K562 (cell line): Measurements from ENCODE around the gene SPIRE1. TPM values are rescaled to one million over a fixed set of nuclear protein-coding genes. Genes with fewer than 3 reads are reported as not detected.

Experiments used
- ATAC-seq: fragments of 200-7000 bp; cut with Tn5 transposase; 3 replicates; pipeline ENCODE4 v1.9.1; 2020; ENCODE audit warnings: moderate library complexity
- BruUV-seq: library from RNA; stranded (reverse); fragments of 400-500 nt; replicated peaks from 2 replicates; lab custom pipeline; 2021; lab: Mats Ljungman, UMichigan
- CTCF ChIA-PET: fragments of 300-600 bp; formaldehyde crosslinking; extraction: SDS; loops from one replicate; lab custom pipeline; 2021; ENCODE audit warnings: low intra/inter-chr PET ratio; lab: Yijun Ruan, JAX
- POLR2A ChIA-PET: fragments of 300-600, 350-650 bp; sonication (Branson Sonifier 250); formaldehyde crosslinking; extraction: SDS; loops from one replicate; lab custom pipeline; 2021; ENCODE audit warnings: antibody characterized with exemption, inconsistent platforms; lab: Yijun Ruan, JAX
- DNase-seq, 4 experiments: peaks; one replicate each; pipeline versions ENCODE4 v3.0.0 to v3.0.0-alpha.2; 2011 to 2018; ENCODE audit warnings: low spot score in 3 of 4, mixed read lengths in 3 of 4; ENCODE audit errors: extremely low read depth in 1 of 4
- FAIRE-seq: peaks from 2 replicates; lab custom pipeline; 2011; peaks lifted over from hg19 to GRCh38; lab: Jason Lieb, UNC
- H2AFZ ChIP-seq: 2 replicates; pipeline ENCODE4 v1.6.0; 2011; ENCODE audit warnings: low read depth, low read length, control low read depth, inconsistent platforms
- H3K27ac ChIP-seq: fragments of 200-600 bp; 3 replicates; pipeline ENCODE4 v1.8.0; 2011; ENCODE audit warnings: low read depth, mild to moderate bottlenecking, control low read depth, inconsistent platforms, low read length, moderate library complexity, mixed read lengths; ENCODE audit errors: extremely low read depth
- H3K27me3 ChIP-seq, 2 experiments: fragments of 300-600 bp in 1 of 2; 2 replicates in 1 of 2; 3 replicates in 1 of 2; pipeline versions ENCODE4 v1.6.0 to v1.8.0; 2011; ENCODE audit warnings: inconsistent platforms in 2 of 2, low read length in 2 of 2, mild to moderate bottlenecking in 1 of 2, mixed read lengths in 1 of 2, moderate library complexity in 1 of 2; ENCODE audit not compliant: control insufficient read depth in 2 of 2, insufficient read depth in 2 of 2
- H3K36me3 ChIP-seq: fragments of 300-600 bp; 3 replicates; pipeline ENCODE4 v1.8.0; 2011; ENCODE audit warnings: mild to moderate bottlenecking, low read length, inconsistent platforms; ENCODE audit not compliant: control insufficient read depth, insufficient read depth
- H3K4me1 ChIP-seq, 2 experiments: fragments of 200-600 bp in 1 of 2; replicated peaks in 1 of 2; 2 replicates in 1 of 2; 3 replicates in 1 of 2; pipeline versions ENCODE4 v1.5.1 to v1.8.0; 2011; ENCODE audit warnings: inconsistent platforms in 2 of 2, low read length in 2 of 2, mild to moderate bottlenecking in 1 of 2, mixed read lengths in 1 of 2, moderate library complexity in 1 of 2; ENCODE audit not compliant: control insufficient read depth in 2 of 2, insufficient read depth in 2 of 2
- H3K4me2 ChIP-seq: 2 replicates; pipeline ENCODE4 v1.6.1; 2011; ENCODE audit warnings: low read length, control low read depth, inconsistent platforms, mixed read lengths; ENCODE audit not compliant: insufficient read depth
- H3K4me3 ChIP-seq: fragments of 200-600 bp; sonication (generic), shearing (Covaris generic); 2 replicates; pipeline ENCODE4 v1.5.1; 2016; ENCODE audit warnings: control low read depth, inconsistent platforms
- H3K79me2 ChIP-seq: fragments of 200-600 bp; 3 replicates; pipeline ENCODE4 v1.8.0; 2011; ENCODE audit warnings: low read length, inconsistent platforms; ENCODE audit not compliant: control insufficient read depth, insufficient read depth
- H3K9ac ChIP-seq, 2 experiments: 2 replicates each; pipeline versions ENCODE4 v1.6.0 to v1.6.1; 2011; ENCODE audit warnings: low read depth in 2 of 2, low read length in 2 of 2, control low read depth in 1 of 2, inconsistent platforms in 1 of 2, mild to moderate bottlenecking in 1 of 2, mixed read lengths in 1 of 2; ENCODE audit not compliant: insufficient read depth in 1 of 2
- H3K9me1 ChIP-seq: one replicate; pipeline ENCODE4 v1.6.0; 2011; ENCODE audit warnings: inconsistent platforms, mild to moderate bottlenecking, low read length, moderate library complexity; ENCODE audit not compliant: control insufficient read depth, insufficient read depth
- H3K9me3 ChIP-seq: replicated peaks from 2 replicates; pipeline ENCODE4 v1.5.1; 2011; ENCODE audit warnings: low read depth, low read length, inconsistent platforms; ENCODE audit not compliant: control insufficient read depth, insufficient read depth
- H4K20me1 ChIP-seq: replicated peaks from 2 replicates; pipeline ENCODE4 v1.6.1; 2011; ENCODE audit warnings: low read length, inconsistent platforms, mixed read lengths; ENCODE audit not compliant: control insufficient read depth, insufficient read depth
- CBFA2T2 ChIP-seq: fragments of 450-650 bp; conservative IDR thresholded peaks from 2 replicates; pipeline ENCODE4 v1.6.1; 2017; ENCODE audit warnings: mild to moderate bottlenecking
- CCAR2 ChIP-seq: fragments of 200-400 bp; formaldehyde crosslinking; IDR thresholded peaks from 2 replicates; pipeline ENCODE4 v1.6.1; 2017; ENCODE audit warnings: mild to moderate bottlenecking, low read depth, low read length
- CREB3L1 ChIP-seq: fragments of 450-650 bp; IDR thresholded peaks from 2 replicates; pipeline ENCODE4 v1.6.1; 2014; ENCODE audit warnings: low read depth, mild to moderate bottlenecking, moderate library complexity, borderline replicate concordance
- E2F5 ChIP-seq: sonication (generic); formaldehyde crosslinking; IDR thresholded peaks from 2 replicates; pipeline ENCODE4 v1.8.0; 2022; ENCODE audit warnings: mild to moderate bottlenecking, missing genetic modification reagents
- EP400 ChIP-seq: fragments of 450-650 bp; IDR thresholded peaks from 2 replicates; pipeline ENCODE4 v1.6.1; 2017; ENCODE audit warnings: antibody characterized with exemption, mild to moderate bottlenecking, moderate library complexity
- HDAC6 ChIP-seq: IDR thresholded peaks from 2 replicates; pipeline ENCODE4 v1.6.1; 2012; ENCODE audit warnings: low read depth, mild to moderate bottlenecking, control low read depth, inconsistent platforms, low read length, moderate library complexity
- KLF16 ChIP-seq: IDR thresholded peaks from 2 replicates; pipeline ENCODE4 v1.6.1; 2016; ENCODE audit warnings: antibody characterized with exemption
- MED1 ChIP-seq: sonication (generic); formaldehyde crosslinking; IDR thresholded peaks from 2 replicates; pipeline ENCODE4 v1.8.1; 2023; ENCODE audit warnings: missing genetic modification reagents, borderline replicate concordance
- PKNOX1 ChIP-seq: fragments of 450-650 bp; IDR thresholded peaks from 2 replicates; pipeline ENCODE4 v1.6.1; 2016
- RCOR1 ChIP-seq, 2 experiments: IDR thresholded peaks; 2 replicates each; pipeline ENCODE4 v1.6.1; 2012; ENCODE audit warnings: low read depth in 2 of 2, low read length in 2 of 2, borderline replicate concordance in 1 of 2, improper control_type of control experiment in 1 of 2
- SMAD2 ChIP-seq: fragments of 150-350 bp; IDR thresholded peaks from 2 replicates; pipeline ENCODE4 v1.6.1; 2014; ENCODE audit warnings: low read depth, mild to moderate bottlenecking, low read length
- SOX6 ChIP-seq: fragments of 450-650 bp; IDR thresholded peaks from 2 replicates; pipeline ENCODE4 v1.6.1; 2014; ENCODE audit warnings: mild to moderate bottlenecking
- ZNF324 ChIP-seq: fragments of 250-450 bp; sonication (Bioruptor Pico); IDR thresholded peaks from 2 replicates; pipeline ENCODE4 v1.4.0; 2020; ENCODE audit warnings: mild to moderate bottlenecking
- ZNF518B ChIP-seq: fragments of 250-450 bp; sonication (Bioruptor Pico); IDR thresholded peaks from 2 replicates; pipeline ENCODE4 v1.5.0; 2021; ENCODE audit warnings: mild to moderate bottlenecking, moderate library complexity
- ZNF696 ChIP-seq: fragments of 250-450 bp; sonication (Bioruptor Pico); conservative IDR thresholded peaks from 2 replicates; pipeline ENCODE4 v1.4.0; 2020; ENCODE audit warnings: mild to moderate bottlenecking, moderate library complexity
- ZNF785 ChIP-seq: fragments of 250-450 bp; sonication (Bioruptor Pico); IDR thresholded peaks from 2 replicates; pipeline ENCODE4 v1.4.0; 2020; ENCODE audit warnings: mild to moderate bottlenecking
- WGBS: fragments of 100-300 bp; shearing (Covaris generic); methylation state at CpG from one replicate; pipeline ENCODE4 v1.1.6; 2016; ENCODE audit warnings: low coverage, mixed read lengths; ENCODE audit not compliant: insufficient coverage; ENCODE audit errors: missing lambda C conversion rate; 5-methylcytosine and 5-hydroxymethylcytosine counted together
- in situ Hi-C: fragments of 300-500 bp; cut with MboI; formaldehyde crosslinking; loops from 4 replicates; pipeline ENCODE4 v1.15.0; 2018; ENCODE audit warnings: inconsistent platforms, mixed read lengths
- intact Hi-C: fragments of 100-400 bp; cut with micrococcal nuclease; formaldehyde crosslinking; loops from 2 replicates; pipeline ENCODE4 v1.14.2; 2022
- polyA plus RNA-seq, 8 experiments: library from polyadenylated mRNA; depleted of rRNA in 4 of 8; stranded (reverse) in 5 of 8; unstranded in 3 of 8; fragments of >200 nt; fragmentation: Nextera tagmentation in 2 of 8; fragmentation: Illumina TruSeq in 1 of 8; extraction: Ambion mirVana in 2 of 8; extraction: Trizol in 1 of 8; gene quantifications; 2 replicates each; pipeline versions ENCODE4 v1.2.1 to v1.2.3, GENCODE V29; 2011 to 2014; ENCODE audit warnings: inconsistent platforms in 1 of 8, missing spikeins in 1 of 8
- total RNA-seq, 7 experiments: library from RNA; depleted of rRNA in 6 of 7; stranded (reverse); fragments of >200 nt in 6 of 7; fragmentation: Illumina TruSeq in 2 of 7; extraction: Trizol in 2 of 7; gene quantifications; 2 replicates each; pipeline versions ENCODE4 v1.2.1 to v1.2.3, GENCODE V29; 2011 to 2021; ENCODE audit warnings: low replicate concordance in 1 of 7

SPIRE1 gene
- total and polyA plus RNA-seq, 9 of the 15 experiments (the other 6 are each of a cell fraction or from before 2014, with no cell fraction given): 2.9 to 14.0 (median 10.2) TPM

- ATAC-seq (no peak), FAIRE-seq (no peak), DNase-seq (no peak)
- peaks cover under 1% of the 10 kb centered on the region; the same call in 1 of the 3 replicates for H3K36me3 ChIP-seq
- no peak overlapping the region for H3K9ac ChIP-seq
- no peaks in the 10 kb centered on the region for H3K4me1 ChIP-seq
- BruUV-seq: no TSS peak
- H3K9me3 ChIP-seq: no peaks in the 10 kb centered on the region
- H2AFZ ChIP-seq: no peak overlapping the region
- in situ Hi-C loops (no loop called here), intact Hi-C loops (no loop called here)
- ChIA-PET CTCF (no interaction called here), POLR2A (no interaction called here)
- H3K27ac ChIP-seq: no peak overlapping the region
- no peaks in the 10 kb centered on the region for H4K20me1 ChIP-seq
- H3K4me2 ChIP-seq: no peak overlapping the region
- H3K9me1 ChIP-seq: no peaks in the 10 kb centered on the region
- no peaks in the 10 kb centered on the region for H3K27me3 ChIP-seq
- no peak overlapping the region for H3K4me3 ChIP-seq
- no peaks in the 10 kb centered on the region for H3K79me2 ChIP-seq
- 80% methylated on average over 7 of the region's 8 CpGs for WGBS
- TF ChIP-seq ZNF324 (CRISPR knock-in tag) (no peak), ZNF518B (CRISPR knock-in tag) (no peak), SMAD2 (no peak), PKNOX1 (no peak), MED1 (CRISPR knock-in tag) (no peak), ZNF696 (no peak), KLF16 (no peak), RCOR1 (IDR thresholded peaks at IDR 0.05; ENCODE audit: borderline replicate concordance in 1 of 2, low read depth in 2 of 2, low read length in 2 of 2) (no peak), ZNF785 (CRISPR knock-in tag) (no peak), HDAC6 (no peak), E2F5 (CRISPR knock-in tag) (no peak), CREB3L1 (no peak), CBFA2T2 (no peak), CCAR2 (no peak), EP400 (no peak), SOX6 (no peak)
These were observed 222.0 kb downstream of the SPIRE1 start for GRCh38 chr18:12435867-12436266.
